Neutrophil (primary cell): ENCODE data around the gene MTX3.

Experiments used
- H3K27ac ChIP-seq: fragments of 200-600 bp; sonication (generic); 2 replicates; pipeline ENCODE4 v1.5.1; 2016; ENCODE audit warnings: mild to moderate bottlenecking, moderate library complexity
- H3K27me3 ChIP-seq: fragments of 200-600 bp; sonication (generic); 2 replicates; pipeline ENCODE4 v1.6.0; 2016; ENCODE audit warnings: mild to moderate bottlenecking
- H3K36me3 ChIP-seq: fragments of 200-600 bp; sonication (generic); 2 replicates; pipeline ENCODE4 v1.5.1; 2017
- H3K4me1 ChIP-seq, 2 experiments: fragments of 200-600 bp in 1 of 2; sonication (generic) in 1 of 2; 1 replicate in 1 of 2; 2 replicates in 1 of 2; pipeline versions ENCODE4 v1.5.1 to v1.6.1; 2013 to 2016; ENCODE audit warnings: low read depth in 1 of 2, low read length in 1 of 2, mild to moderate bottlenecking in 1 of 2, moderate library complexity in 1 of 2; ENCODE audit not compliant: control insufficient read depth in 1 of 2, insufficient read depth in 1 of 2
- H3K4me3 ChIP-seq, 2 experiments: fragments of 200-600 bp in 1 of 2; sonication (generic) in 1 of 2; 1 replicate in 1 of 2; 2 replicates in 1 of 2; pipeline ENCODE4 v1.5.1; 2013 to 2016; ENCODE audit warnings: low read depth in 1 of 2, low read length in 1 of 2, mild to moderate bottlenecking in 1 of 2, moderate library complexity in 1 of 2
- H3K9me3 ChIP-seq: fragments of 200-600 bp; sonication (generic); 2 replicates; pipeline ENCODE4 v1.5.1; 2016
- TF ChIP-seq, protein P1 (sequence below): fragments of 200-600 bp; sonication (generic); IDR thresholded peaks from 2 replicates; pipeline ENCODE4 v1.5.1; 2016; ENCODE audit warnings: antibody characterized with exemption

Gene MTX3, protein sequence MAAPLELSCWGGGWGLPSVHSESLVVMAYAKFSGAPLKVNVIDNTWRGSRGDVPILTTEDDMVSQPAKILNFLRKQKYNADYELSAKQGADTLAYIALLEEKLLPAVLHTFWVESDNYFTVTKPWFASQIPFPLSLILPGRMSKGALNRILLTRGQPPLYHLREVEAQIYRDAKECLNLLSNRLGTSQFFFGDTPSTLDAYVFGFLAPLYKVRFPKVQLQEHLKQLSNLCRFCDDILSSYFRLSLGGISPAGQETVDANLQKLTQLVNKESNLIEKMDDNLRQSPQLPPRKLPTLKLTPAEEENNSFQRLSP

DNA sequence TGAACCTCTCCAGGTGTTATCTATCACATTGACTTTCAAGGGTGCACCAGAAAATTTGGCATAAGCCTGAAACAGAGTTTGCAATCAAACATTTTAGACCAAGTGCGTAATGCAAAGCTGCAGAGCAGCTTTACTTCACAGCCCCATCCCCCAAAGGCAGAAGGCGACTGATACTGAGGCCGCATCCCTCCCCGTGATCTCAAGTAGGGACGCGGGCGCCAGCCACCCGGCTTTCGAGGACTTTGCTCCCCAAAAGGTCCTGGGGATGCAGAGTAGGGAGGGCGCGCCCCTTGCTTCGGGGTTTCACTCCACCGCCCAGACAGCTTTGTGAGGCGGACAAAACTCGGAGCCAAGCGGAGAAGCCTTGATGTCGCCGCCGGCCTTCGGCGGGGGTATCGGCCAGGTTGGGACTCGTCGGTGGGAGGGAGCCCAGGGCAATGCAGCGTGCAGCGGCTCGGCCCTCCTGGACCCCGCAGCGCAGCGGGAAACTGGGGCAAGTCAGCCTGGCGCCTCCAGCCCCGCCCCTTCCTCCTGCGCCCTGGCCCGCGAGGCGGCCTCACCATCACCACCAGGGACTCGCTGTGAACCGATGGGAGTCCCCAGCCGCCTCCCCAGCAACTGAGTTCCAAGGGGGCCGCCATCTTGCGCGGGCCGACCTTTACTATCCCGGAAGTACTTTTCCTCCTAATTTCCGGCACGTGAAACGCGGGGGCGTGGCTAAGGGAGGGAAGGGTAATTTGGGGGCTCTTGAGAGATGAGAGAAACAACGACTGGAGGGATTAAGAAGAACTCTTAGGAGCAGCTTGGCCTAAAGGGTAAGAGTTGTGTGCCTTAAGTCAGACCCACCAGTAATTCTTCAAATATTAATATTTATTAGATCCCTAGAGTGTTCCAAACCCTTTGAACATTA, at the start of gene MTX3:
Gene MTX3 (minus strand): TSS at position 665 of the 910 bp plus-strand sequence. CDS start 24 bp downstream, at position 641.
- Histone ChIP-seq H3K4me1 (peaks cover 4 to 10% of the 10 kb centered on the region in 2 experiments), H3K27ac (no peak within 1 kb of the TSS), H3K9me3 (no peaks in the 10 kb centered on the region), H3K27me3 (no peaks in the 10 kb centered on the region), H3K4me3 (peak within 1 kb of the TSS; percentile 66 to 74), H3K36me3 (peaks cover 3% of the 10 kb centered on the region)
- TF ChIP-seq, protein P1, sequence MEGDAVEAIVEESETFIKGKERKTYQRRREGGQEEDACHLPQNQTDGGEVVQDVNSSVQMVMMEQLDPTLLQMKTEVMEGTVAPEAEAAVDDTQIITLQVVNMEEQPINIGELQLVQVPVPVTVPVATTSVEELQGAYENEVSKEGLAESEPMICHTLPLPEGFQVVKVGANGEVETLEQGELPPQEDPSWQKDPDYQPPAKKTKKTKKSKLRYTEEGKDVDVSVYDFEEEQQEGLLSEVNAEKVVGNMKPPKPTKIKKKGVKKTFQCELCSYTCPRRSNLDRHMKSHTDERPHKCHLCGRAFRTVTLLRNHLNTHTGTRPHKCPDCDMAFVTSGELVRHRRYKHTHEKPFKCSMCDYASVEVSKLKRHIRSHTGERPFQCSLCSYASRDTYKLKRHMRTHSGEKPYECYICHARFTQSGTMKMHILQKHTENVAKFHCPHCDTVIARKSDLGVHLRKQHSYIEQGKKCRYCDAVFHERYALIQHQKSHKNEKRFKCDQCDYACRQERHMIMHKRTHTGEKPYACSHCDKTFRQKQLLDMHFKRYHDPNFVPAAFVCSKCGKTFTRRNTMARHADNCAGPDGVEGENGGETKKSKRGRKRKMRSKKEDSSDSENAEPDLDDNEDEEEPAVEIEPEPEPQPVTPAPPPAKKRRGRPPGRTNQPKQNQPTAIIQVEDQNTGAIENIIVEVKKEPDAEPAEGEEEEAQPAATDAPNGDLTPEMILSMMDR = no peak

DNA sequence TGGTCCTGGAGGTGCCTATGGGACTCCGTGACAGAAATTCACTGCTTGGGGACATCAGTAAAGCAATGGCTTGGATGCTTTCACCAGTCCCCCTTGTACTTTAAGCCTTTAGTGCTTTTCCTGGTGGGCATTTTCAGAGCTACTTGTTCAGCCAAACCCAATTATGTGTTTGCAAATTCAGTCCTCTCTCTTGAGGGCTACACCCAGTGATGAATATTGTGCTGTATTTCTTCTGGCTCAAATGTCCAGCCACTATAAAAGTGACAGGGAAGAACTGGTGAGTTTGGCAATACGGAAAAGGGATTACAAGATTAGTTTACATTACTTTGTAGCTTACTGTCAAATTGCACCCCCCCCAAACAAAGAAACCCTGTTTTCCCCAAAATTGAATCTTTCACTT, 48.6 kb upstream of the MTX3 start:
- no peak overlapping the region for H3K4me3 ChIP-seq
- no peak overlapping the region for H3K27ac ChIP-seq
- peaks cover 7% of the 10 kb centered on the region in 2 experiments for H3K4me1 ChIP-seq
- TF ChIP-seq, protein P1 = no peak
- no peaks in the 10 kb centered on the region for H3K36me3 ChIP-seq
- H3K9me3 ChIP-seq = no peaks in the 10 kb centered on the region
- peaks cover 52% of the 10 kb centered on the region for H3K27me3 ChIP-seq

DNA sequence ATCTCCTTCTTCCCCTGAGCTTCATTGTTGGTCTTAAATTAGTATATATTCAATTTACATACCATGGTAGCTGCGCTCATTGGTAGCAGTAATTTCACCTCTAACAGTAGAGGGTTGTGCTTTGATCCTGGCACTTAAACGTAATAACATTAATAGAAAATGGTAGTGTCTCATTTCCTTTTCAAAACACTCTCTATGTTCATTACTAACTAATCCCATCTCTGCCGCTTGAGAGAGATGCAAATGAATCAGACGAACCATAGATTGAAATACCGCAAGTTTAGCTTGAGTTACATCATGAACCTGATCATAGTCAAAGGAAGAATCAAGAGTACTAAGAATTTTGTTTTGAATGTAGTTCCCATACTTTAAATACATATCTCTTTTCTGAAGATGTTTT, 46.3 kb upstream of the MTX3 start:
- no peaks in the 10 kb centered on the region for H3K9me3 ChIP-seq
- peaks cover 75% of the 10 kb centered on the region for H3K27me3 ChIP-seq
- no peak overlapping the region for H3K27ac ChIP-seq
- TF ChIP-seq, protein P1 = no peak
- no peaks in the 10 kb centered on the region for H3K36me3 ChIP-seq
- peaks cover 7% of the 10 kb centered on the region in 2 experiments for H3K4me1 ChIP-seq
- no peak overlapping the region for H3K4me3 ChIP-seq

DNA sequence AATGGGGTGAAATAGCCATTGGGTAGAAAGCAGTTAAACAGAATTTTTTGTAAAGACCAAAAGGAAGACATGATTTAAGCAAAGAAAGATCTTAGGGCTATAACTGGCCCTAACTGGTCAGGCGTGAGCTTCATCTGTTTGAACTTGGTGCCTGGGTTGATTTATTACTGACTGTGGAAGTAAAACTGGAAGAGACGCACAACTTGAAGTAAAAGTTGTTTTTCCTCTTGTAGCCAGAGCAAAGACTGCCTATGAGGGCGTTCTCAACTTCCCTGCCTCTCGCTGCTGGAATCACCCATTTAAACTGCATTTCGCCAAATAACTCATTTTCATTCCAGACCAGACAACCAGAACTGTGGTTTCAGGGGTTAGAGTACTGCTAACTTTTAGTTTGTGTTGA, 45.6 kb upstream of the MTX3 start:
- no peaks in the 10 kb centered on the region for H3K9me3 ChIP-seq
- no peaks in the 10 kb centered on the region for H3K36me3 ChIP-seq
- no peak overlapping the region for H3K27ac ChIP-seq
- TF ChIP-seq, protein P1 = no peak
- H3K4me3 ChIP-seq = no peak overlapping the region
- H3K4me1 ChIP-seq = peaks cover 7% of the 10 kb centered on the region in 2 experiments
- H3K27me3 ChIP-seq = peaks cover 76% of the 10 kb centered on the region

DNA sequence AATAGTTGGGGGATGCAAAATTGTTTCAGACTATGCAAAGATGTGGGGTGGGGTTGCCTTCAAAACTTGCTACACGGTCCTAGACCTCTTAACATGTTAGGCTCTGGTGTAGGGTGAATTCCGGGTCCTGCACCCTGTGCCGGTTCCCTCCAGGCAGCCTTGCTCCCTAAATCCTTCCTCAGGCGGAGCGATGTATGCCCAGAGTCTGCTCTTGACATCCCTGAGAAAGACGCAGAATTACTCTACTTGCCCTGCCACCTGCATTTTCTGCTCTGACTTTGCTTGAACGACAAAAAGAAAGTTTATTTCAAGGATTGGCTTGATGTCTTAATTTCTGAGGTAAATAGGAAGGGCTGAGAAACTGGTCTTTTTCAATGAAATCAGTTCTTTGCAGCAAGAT, 44.8 kb upstream of the MTX3 start:
- peaks cover 80% of the 10 kb centered on the region for H3K27me3 ChIP-seq
- H3K36me3 ChIP-seq = no peaks in the 10 kb centered on the region

More for the DNA sequence above, 44.8 kb upstream of the MTX3 start:
- no peaks in the 10 kb centered on the region for H3K9me3 ChIP-seq
- H3K4me1 ChIP-seq = peaks cover 7% of the 10 kb centered on the region in 2 experiments
- no peak overlapping the region for H3K4me3 ChIP-seq
- TF ChIP-seq, protein P1 = no peak
- H3K27ac ChIP-seq = no peak overlapping the region
